Activated B cell treated with CpG ODN at 0.5 μM for 24 hours (primary cell): Measurements from ENCODE around the gene CRYGC. TPM values are rescaled to one million over a fixed set of nuclear protein-coding genes. Genes with fewer than 3 reads are reported as not detected.

Experiments used
- ATAC-seq: fragments of 200-7000 bp; cut with Tn5 transposase; one replicate; pipeline ENCODE4 v1.10.0; 2021; ENCODE audit warnings: low read depth, mild to moderate bottlenecking, moderate library complexity
- CTCF ChIA-PET: fragments of 350-600 bp; sonication (Branson Sonifier 250); formaldehyde crosslinking; loops from one replicate; lab custom pipeline; 2021; ENCODE audit warnings: antibody characterized with exemption; lab: Charles Lee
- POLR2A ChIA-PET: fragments of 350-600 bp; sonication (Branson Sonifier 250); formaldehyde crosslinking; loops from one replicate; lab custom pipeline; 2021; ENCODE audit warnings: antibody characterized with exemption; lab: Charles Lee
- DNase-seq: peaks from one replicate; pipeline ENCODE4 v3.0.0; 2022
- H3K27ac Mint-ChIP-seq: one replicate; pipeline ENCODE4 v1.8.0; 2020; ENCODE audit warnings: mixed read lengths
- H3K27me3 Mint-ChIP-seq: one replicate; pipeline ENCODE4 v1.8.0; 2021; ENCODE audit warnings: mixed read lengths
- H3K36me3 Mint-ChIP-seq: one replicate; pipeline ENCODE4 v1.8.0; 2021; ENCODE audit warnings: low read depth, mixed read lengths
- H3K4me1 Mint-ChIP-seq: one replicate; pipeline ENCODE4 v1.8.0; 2021; ENCODE audit warnings: mixed read lengths
- H3K4me3 Mint-ChIP-seq: one replicate; pipeline ENCODE4 v1.8.0; 2020; ENCODE audit warnings: mild to moderate bottlenecking, mixed read lengths
- H3K9me3 Mint-ChIP-seq: one replicate; pipeline ENCODE4 v1.8.0; 2020; ENCODE audit warnings: mixed read lengths
- intact Hi-C: fragments of 100-400 bp; cut with micrococcal nuclease; formaldehyde crosslinking; loops from one replicate; pipeline ENCODE4 v1.15.1; 2024
- total RNA-seq: library from RNA; stranded (reverse); gene quantifications from 2 replicates; pipeline ENCODE4 v1.2.3, GENCODE V29; 2022
- TF ChIP-seq, protein P1 (sequence below): fragments of 200-600 bp; IDR thresholded peaks from one replicate; pipeline ENCODE4 v1.8.0; 2022; ENCODE audit warnings: antibody characterized with exemption, mild to moderate bottlenecking

Gene CRYGC
- total RNA-seq, 1 donor from 2014 or later = not detected

DNA sequence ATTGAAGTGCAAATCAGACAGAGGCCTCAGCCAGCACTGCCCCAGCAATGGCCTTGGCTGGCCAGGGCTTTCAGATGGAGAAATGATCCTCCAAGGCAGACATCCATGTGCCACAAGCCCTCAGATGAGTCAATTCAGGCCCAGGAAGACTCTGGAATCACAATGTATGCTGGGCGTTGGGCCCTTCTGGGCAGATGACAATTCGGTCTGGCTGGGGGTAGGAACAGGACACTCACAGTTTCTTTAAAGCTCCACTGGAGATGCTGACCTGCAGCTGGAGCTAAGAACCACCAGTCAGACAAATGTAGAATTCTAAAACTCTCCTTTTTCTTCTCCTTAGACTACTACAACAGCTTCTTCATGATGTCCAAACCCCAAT lies 7.1 kb upstream of the CRYGC start:
- no peak for ATAC-seq
- Mint-ChIP-seq H3K36me3 (no peaks in the 10 kb centered on the region), H3K27me3 (peaks cover 5% of the 10 kb centered on the region), H3K27ac (no peak overlapping the region), H3K9me3 (peaks cover 5% of the 10 kb centered on the region), H3K4me3 (no peak overlapping the region), H3K4me1 (no peaks in the 10 kb centered on the region)
- ChIA-PET CTCF (no interaction called here), POLR2A (no interaction called here)
- intact Hi-C loops = no loop called here
- TF ChIP-seq, protein P1, sequence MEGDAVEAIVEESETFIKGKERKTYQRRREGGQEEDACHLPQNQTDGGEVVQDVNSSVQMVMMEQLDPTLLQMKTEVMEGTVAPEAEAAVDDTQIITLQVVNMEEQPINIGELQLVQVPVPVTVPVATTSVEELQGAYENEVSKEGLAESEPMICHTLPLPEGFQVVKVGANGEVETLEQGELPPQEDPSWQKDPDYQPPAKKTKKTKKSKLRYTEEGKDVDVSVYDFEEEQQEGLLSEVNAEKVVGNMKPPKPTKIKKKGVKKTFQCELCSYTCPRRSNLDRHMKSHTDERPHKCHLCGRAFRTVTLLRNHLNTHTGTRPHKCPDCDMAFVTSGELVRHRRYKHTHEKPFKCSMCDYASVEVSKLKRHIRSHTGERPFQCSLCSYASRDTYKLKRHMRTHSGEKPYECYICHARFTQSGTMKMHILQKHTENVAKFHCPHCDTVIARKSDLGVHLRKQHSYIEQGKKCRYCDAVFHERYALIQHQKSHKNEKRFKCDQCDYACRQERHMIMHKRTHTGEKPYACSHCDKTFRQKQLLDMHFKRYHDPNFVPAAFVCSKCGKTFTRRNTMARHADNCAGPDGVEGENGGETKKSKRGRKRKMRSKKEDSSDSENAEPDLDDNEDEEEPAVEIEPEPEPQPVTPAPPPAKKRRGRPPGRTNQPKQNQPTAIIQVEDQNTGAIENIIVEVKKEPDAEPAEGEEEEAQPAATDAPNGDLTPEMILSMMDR = no peak
- no peak for DNase-seq

DNA sequence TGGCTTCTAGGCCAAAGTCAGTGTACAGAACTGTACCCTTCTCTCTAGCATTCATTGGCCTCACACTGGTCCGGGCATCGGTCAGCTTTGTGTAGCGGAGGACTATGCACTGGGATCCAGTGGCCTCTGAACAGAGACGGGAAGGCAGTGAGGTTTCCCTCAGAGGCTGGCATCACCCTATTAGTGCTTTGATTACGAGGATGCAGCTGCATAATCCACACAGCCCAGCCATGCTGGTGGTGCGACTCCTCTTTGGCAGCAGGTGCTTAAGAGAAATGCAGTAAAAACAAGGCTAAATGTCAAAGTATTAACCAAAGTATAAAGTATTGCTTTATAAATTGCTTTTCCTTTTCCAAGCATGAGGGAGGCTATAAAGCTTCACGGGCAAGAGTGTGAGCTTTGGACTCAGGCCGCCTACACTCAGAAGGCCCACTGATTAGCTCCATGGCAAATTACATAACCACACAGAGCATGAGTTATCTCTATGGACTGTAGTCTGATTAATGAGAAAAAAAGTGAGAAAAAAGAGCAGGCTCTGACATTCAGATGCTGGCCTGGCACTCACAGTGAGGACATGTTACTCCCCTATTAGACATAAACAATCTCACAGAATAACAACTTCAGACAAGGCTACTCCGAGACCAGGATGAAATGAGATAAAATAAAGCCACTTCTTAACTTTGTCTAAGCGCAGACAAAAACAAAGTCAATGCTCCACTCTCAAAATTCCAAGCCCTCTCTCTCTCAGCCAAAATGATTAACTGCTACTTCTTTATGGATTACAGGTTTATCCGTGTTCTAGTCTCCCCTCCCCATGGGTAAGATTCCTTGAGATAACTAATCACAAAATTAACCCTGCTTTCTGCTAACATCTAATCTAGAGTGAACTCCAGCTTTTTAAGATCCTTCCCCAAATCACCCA lies 6.4 kb upstream of the CRYGC start:
- intact Hi-C loops = no loop called here
- H3K9me3 Mint-ChIP-seq = peaks cover 5% of the 10 kb centered on the region
- H3K27ac Mint-ChIP-seq = no peak overlapping the region
- ChIA-PET CTCF (no interaction called here), POLR2A (no interaction called here)
- H3K4me3 Mint-ChIP-seq = no peak overlapping the region
- ATAC-seq (no peak), DNase-seq (no peak)
- no peaks in the 10 kb centered on the region for H3K4me1 Mint-ChIP-seq
- TF ChIP-seq, protein P1 = no peak
- H3K36me3 Mint-ChIP-seq = no peaks in the 10 kb centered on the region
- peaks cover 5% of the 10 kb centered on the region for H3K27me3 Mint-ChIP-seq

DNA sequence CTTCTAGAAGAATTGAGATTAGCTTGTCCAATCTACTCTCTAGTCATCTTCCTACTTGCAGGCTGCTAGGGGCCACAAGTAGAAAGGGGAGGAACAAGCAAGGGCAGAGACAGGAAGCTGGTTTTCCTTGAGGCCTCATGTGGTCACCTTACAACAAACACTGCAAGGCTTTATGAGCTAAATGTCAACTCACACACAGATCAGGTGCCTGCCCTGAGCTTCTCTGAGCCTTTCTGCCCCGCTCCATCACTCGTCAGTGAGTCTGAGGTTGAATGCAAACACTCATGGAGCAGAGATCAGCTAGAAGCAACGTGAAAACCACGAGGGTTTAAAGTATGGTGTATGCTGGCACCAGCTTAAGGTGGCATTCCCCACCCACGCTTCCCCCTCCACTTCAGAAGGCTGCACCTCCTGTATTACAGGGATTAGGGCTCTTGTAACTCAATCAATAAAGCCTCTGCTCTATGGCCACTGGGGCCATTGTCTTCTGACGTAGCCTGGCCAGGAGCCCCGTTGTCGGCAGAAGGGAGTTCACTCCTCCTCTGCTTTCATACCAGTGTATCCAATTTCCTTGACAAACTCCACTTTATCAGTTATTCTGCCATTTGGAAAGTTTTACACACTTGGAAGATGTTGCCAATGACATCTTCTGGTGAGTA lies 5.4 kb upstream of the CRYGC start:
- TF ChIP-seq, protein P1 = no peak
- ChIA-PET CTCF (no interaction called here), POLR2A (no interaction called here)
- Mint-ChIP-seq H3K36me3 (no peaks in the 10 kb centered on the region), H3K27me3 (peaks cover 5% of the 10 kb centered on the region), H3K27ac (no peak overlapping the region), H3K4me1 (no peaks in the 10 kb centered on the region), H3K4me3 (no peak overlapping the region), H3K9me3 (peaks cover 5% of the 10 kb centered on the region)
- DNase-seq = no peak
- intact Hi-C loops = no loop called here
- ATAC-seq = no peak

DNA sequence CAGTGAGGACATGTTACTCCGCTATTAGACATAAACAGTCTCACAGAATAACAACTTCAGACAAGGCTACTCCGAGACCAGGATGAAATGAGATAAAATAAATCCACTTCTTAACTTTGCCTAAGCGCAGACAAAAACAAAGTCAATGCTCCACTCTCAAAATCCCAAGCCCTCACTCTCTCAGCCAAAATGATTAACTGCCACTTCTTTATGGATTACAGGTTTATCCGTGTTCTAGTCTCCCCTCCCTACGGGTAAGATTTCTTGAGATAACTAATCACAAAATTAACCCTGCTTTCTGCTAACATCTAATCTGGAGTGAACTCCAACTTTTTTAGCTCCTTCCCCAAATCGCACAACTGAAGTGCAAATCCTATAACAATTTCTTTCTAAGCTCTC lies 1.1 kb upstream of the CRYGC start:
- ChIA-PET CTCF (no interaction called here), POLR2A (no interaction called here)
- no peak overlapping the region for H3K4me3 Mint-ChIP-seq
- intact Hi-C loops = no loop called here
- H3K27ac Mint-ChIP-seq = no peak overlapping the region
- H3K27me3 Mint-ChIP-seq = peaks cover 12% of the 10 kb centered on the region
- ATAC-seq (no peak), DNase-seq (no peak)
- TF ChIP-seq, protein P1 = no peak
- H3K4me1 Mint-ChIP-seq = no peaks in the 10 kb centered on the region
- no peaks in the 10 kb centered on the region for H3K9me3 Mint-ChIP-seq
- H3K36me3 Mint-ChIP-seq = no peaks in the 10 kb centered on the region

DNA sequence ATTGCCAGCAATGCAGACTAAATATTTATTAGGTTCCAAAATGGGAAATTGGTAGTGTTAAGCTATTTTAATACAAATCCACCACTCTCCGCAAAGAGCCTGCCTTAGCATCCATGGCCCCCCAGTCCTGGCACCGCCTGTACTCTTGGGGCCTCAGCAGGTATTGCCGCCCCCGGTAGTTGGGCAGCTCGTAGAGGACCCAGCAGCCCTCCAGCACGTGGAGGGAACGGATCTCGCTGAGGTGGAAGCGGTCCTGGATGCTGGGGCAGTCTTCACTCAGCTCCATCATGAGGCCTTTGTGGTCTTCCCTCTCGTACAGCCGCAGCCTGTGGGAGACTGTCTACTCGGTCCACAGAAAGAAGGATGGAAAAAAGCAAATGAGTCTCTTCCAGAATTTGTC lies 1.5 kb downstream of the CRYGC start:
- CTCF ChIA-PET = no interaction called here
- TF ChIP-seq, protein P1 = no peak
- Mint-ChIP-seq H3K9me3 (no peaks in the 10 kb centered on the region), H3K27ac (no peak overlapping the region), H3K4me1 (peaks cover 10% of the 10 kb centered on the region), H3K36me3 (no peaks in the 10 kb centered on the region), H3K4me3 (no peak overlapping the region), H3K27me3 (peaks cover 27% of the 10 kb centered on the region)
- DNase-seq (no peak), ATAC-seq (no peak)
- POLR2A ChIA-PET = no interaction called here
- intact Hi-C loops = no loop called here
